Measurements from ENCODE around the gene DNTT. TPM values are rescaled to one million over a fixed set of nuclear protein-coding genes. Genes with fewer than 3 reads are reported as not detected.

DNTT gene
- total and polyA plus RNA-seq, 9 of the 15 experiments (the other 6 are each of a cell fraction or from before 2014, with no cell fraction given): not detected

DNA sequence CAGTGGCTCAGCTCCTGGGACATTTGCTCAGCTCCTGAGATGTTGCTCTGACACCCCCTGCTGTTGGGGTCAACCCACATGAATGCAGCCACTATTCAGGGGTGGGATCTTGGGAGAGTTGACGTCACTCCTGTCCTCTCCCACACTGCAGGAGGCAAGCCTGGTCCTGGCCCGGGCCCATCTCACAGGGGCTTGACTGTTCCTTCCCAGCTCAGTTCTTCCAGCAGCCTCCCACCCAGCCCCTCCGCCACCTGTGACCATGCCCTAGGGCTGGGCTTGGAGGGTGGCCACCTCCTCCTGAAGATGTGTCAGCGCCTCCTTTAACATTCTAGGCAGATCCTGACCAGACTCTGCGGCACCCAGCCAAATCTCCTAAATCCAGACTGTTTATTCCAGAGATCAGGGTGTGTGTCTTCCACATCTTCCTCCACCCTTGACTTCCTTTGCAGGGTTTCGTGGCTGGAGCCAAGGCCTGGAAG lies 73.6 kb downstream of the DNTT start:
- Histone ChIP-seq H2AFZ (ENCODE audit: low read depth, low read length) (no peak overlapping the region), H3K27ac (ENCODE audit: extremely low read depth, low read depth, low read length) (no peak overlapping the region), H4K20me1 (replicated peaks; ENCODE audit: control insufficient read depth, insufficient read depth, low read length) (no peaks in the 10 kb centered on the region), H3K9me3 (replicated peaks; ENCODE audit: control insufficient read depth, insufficient read depth, low read depth, low read length) (no peaks in the 10 kb centered on the region), H3K36me3 (ENCODE audit: control insufficient read depth, insufficient read depth, low read length) (no peaks in the 10 kb centered on the region), H3K4me2 (ENCODE audit: insufficient read depth, low read length) (no peak overlapping the region), H3K9me1 (ENCODE audit: control insufficient read depth, insufficient read depth, low read length) (no peaks in the 10 kb centered on the region), H3K4me1 (replicated peaks in 1 of 2; ENCODE audit: control insufficient read depth in 2 of 2, insufficient read depth in 2 of 2, low read length in 2 of 2) (peaks cover 0 to 7% of the 10 kb centered on the region in 2 experiments; a peak in 1 of 5 replicates), H3K4me3 (no peak overlapping the region), H3K79me2 (ENCODE audit: control insufficient read depth, insufficient read depth, low read length) (no peaks in the 10 kb centered on the region), H3K27me3 (ENCODE audit: control insufficient read depth in 2 of 2, insufficient read depth in 2 of 2, low read length in 2 of 2) (peaks cover 0 to 31% of the 10 kb centered on the region in 2 experiments; a peak in 4 of 5 replicates), H3K9ac (ENCODE audit: insufficient read depth in 1 of 2, low read depth in 2 of 2, low read length in 2 of 2) (no peak overlapping the region)
- CTCF ChIA-PET (ENCODE audit: low intra/inter-chr PET ratio): interaction anchor here (0.6 kb wide), 1 partner anchor 978 kb away, joined by 3 read pairs; no protein-coding TSS in a partner anchor
- no peak; the same call in 2 of the 3 replicates for ATAC-seq
- intact Hi-C loops (cut with micrococcal nuclease) (loop anchor here (10.0 kb wide), 1 partner anchor 367 kb away; no protein-coding TSS in a partner anchor), in situ Hi-C loops (cut with MboI) (no loop called here)
- POLR2A ChIA-PET: interaction anchor here (0.8 kb wide), 1 partner anchor 138 kb away, joined by 3 read pairs; no protein-coding TSS in a partner anchor
- TF ChIP-seq ZKSCAN8 (CRISPR knock-in tag; IDR thresholded peaks at IDR 0.05) (no peak), ZNF76 (CRISPR knock-in tag; IDR thresholded peaks at IDR 0.05; ENCODE audit: borderline replicate concordance) (no peak), ESRRB (CRISPR knock-in tag; IDR thresholded peaks at IDR 0.05; ENCODE audit: borderline replicate concordance) (no peak), ZNF431 (CRISPR knock-in tag; IDR thresholded peaks at IDR 0.05) (no peak), PHF20 (IDR thresholded peaks at IDR 0.05; ENCODE audit: partially characterized antibody) (no peak)
- no peak for FAIRE-seq
- no TSS peak for BruUV-seq (replicated peaks)
- 0% methylated on average over 3 of the region's 6 CpGs for WGBS (ENCODE audit: insufficient coverage, low coverage, missing lambda C conversion rate)
- DNase-seq (ENCODE audit: extremely low read depth in 1 of 4, low spot score in 3 of 4): peak; percentile 11 to 29 (median 22)

DNA sequence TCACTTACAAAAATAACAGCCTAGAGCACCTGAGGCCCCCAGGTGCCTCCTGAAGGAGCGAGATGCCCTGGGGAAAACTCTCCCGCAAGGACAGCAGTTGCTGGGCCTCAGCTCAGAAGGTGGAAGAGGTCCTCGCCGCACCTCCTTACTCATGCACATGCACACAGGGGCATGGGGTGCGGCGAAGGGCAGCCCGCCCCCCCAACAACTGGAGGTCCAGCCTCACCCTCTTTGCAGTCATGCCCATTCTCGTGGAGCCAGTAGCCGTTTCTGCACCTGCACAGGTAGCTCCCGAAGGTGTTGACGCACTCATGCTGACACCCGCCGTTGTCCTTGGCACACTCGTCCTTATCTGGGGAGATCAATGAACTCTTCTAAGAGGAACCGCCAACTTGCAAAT lies 74.5 kb downstream of the DNTT start:
- ATAC-seq: no peak
- Histone ChIP-seq H4K20me1 (replicated peaks; ENCODE audit: control insufficient read depth, insufficient read depth, low read length) (no peaks in the 10 kb centered on the region), H3K4me3 (no peak overlapping the region), H3K4me2 (ENCODE audit: insufficient read depth, low read length) (no peak overlapping the region), H3K9me1 (ENCODE audit: control insufficient read depth, insufficient read depth, low read length) (no peaks in the 10 kb centered on the region), H3K27ac (ENCODE audit: extremely low read depth, low read depth, low read length) (no peak overlapping the region), H3K36me3 (ENCODE audit: control insufficient read depth, insufficient read depth, low read length) (no peaks in the 10 kb centered on the region), H3K79me2 (ENCODE audit: control insufficient read depth, insufficient read depth, low read length) (no peaks in the 10 kb centered on the region), H2AFZ (ENCODE audit: low read depth, low read length) (no peak overlapping the region), H3K9me3 (replicated peaks; ENCODE audit: control insufficient read depth, insufficient read depth, low read depth, low read length) (no peaks in the 10 kb centered on the region), H3K27me3 (ENCODE audit: control insufficient read depth in 2 of 2, insufficient read depth in 2 of 2, low read length in 2 of 2) (peaks cover 0 to 33% of the 10 kb centered on the region in 2 experiments; a peak in 4 of 5 replicates), H3K4me1 (replicated peaks in 1 of 2; ENCODE audit: control insufficient read depth in 2 of 2, insufficient read depth in 2 of 2, low read length in 2 of 2) (peaks cover 0 to 7% of the 10 kb centered on the region in 2 experiments; a peak in 1 of 5 replicates), H3K9ac (ENCODE audit: insufficient read depth in 1 of 2, low read depth in 2 of 2, low read length in 2 of 2) (no peak overlapping the region)
- WGBS (ENCODE audit: insufficient coverage, low coverage, missing lambda C conversion rate): 5% methylated on average over 9 of the region's 15 CpGs
- BruUV-seq (replicated peaks): no TSS peak
- no peak for DNase-seq (ENCODE audit: extremely low read depth in 1 of 4, low spot score in 3 of 4)
- ChIA-PET POLR2A (no interaction called here), CTCF (ENCODE audit: low intra/inter-chr PET ratio) (no interaction called here)
- no peak for FAIRE-seq
- intact Hi-C loops (cut with micrococcal nuclease): loop anchor here (10.0 kb wide), 1 partner anchor 366 kb away; no protein-coding TSS in a partner anchor
- in situ Hi-C loops (cut with MboI): no loop called here
- TF ChIP-seq ZNF699 (CRISPR knock-in tag; IDR thresholded peaks at IDR 0.05; ENCODE audit: insufficient replicate concordance) (no peak), TCFL5 (CRISPR knock-in tag; conservative IDR thresholded peaks at IDR 0.05) (no peak), ELF1 (tag; IDR thresholded peaks at IDR 0.05) (no peak), DMBX1 (CRISPR knock-in tag; IDR thresholded peaks at IDR 0.05; ENCODE audit: borderline replicate concordance) (no peak), NFYB (IDR thresholded peaks at IDR 0.05; ENCODE audit: extremely low read depth, insufficient read length) (no peak), PHF21A (IDR thresholded peaks at IDR 0.05; ENCODE audit: borderline replicate concordance, low read depth) (no peak)
- TF ChIP-seq, protein P1, sequence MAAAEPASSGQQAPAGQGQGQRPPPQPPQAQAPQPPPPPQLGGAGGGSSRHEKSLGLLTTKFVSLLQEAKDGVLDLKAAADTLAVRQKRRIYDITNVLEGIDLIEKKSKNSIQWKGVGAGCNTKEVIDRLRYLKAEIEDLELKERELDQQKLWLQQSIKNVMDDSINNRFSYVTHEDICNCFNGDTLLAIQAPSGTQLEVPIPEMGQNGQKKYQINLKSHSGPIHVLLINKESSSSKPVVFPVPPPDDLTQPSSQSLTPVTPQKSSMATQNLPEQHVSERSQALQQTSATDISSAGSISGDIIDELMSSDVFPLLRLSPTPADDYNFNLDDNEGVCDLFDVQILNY (CRISPR knock-in tag; IDR thresholded peaks at IDR 0.05): no peak
- TF ChIP-seq, protein P2, sequence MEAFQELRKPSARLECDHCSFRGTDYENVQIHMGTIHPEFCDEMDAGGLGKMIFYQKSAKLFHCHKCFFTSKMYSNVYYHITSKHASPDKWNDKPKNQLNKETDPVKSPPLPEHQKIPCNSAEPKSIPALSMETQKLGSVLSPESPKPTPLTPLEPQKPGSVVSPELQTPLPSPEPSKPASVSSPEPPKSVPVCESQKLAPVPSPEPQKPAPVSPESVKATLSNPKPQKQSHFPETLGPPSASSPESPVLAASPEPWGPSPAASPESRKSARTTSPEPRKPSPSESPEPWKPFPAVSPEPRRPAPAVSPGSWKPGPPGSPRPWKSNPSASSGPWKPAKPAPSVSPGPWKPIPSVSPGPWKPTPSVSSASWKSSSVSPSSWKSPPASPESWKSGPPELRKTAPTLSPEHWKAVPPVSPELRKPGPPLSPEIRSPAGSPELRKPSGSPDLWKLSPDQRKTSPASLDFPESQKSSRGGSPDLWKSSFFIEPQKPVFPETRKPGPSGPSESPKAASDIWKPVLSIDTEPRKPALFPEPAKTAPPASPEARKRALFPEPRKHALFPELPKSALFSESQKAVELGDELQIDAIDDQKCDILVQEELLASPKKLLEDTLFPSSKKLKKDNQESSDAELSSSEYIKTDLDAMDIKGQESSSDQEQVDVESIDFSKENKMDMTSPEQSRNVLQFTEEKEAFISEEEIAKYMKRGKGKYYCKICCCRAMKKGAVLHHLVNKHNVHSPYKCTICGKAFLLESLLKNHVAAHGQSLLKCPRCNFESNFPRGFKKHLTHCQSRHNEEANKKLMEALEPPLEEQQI (IDR thresholded peaks at IDR 0.05): no peak

All from K562 (cell line).